ENCODE measurements around the gene TMEM131. TPM values are rescaled to one million over a fixed set of nuclear protein-coding genes. Genes with fewer than 3 reads are reported as not detected.
"Not testable (repeated sequence)": the region's sequence is repeated elsewhere in the genome, so short reads cannot be mapped to it uniquely, and the experiment has no call there.

TMEM131 gene, protein sequence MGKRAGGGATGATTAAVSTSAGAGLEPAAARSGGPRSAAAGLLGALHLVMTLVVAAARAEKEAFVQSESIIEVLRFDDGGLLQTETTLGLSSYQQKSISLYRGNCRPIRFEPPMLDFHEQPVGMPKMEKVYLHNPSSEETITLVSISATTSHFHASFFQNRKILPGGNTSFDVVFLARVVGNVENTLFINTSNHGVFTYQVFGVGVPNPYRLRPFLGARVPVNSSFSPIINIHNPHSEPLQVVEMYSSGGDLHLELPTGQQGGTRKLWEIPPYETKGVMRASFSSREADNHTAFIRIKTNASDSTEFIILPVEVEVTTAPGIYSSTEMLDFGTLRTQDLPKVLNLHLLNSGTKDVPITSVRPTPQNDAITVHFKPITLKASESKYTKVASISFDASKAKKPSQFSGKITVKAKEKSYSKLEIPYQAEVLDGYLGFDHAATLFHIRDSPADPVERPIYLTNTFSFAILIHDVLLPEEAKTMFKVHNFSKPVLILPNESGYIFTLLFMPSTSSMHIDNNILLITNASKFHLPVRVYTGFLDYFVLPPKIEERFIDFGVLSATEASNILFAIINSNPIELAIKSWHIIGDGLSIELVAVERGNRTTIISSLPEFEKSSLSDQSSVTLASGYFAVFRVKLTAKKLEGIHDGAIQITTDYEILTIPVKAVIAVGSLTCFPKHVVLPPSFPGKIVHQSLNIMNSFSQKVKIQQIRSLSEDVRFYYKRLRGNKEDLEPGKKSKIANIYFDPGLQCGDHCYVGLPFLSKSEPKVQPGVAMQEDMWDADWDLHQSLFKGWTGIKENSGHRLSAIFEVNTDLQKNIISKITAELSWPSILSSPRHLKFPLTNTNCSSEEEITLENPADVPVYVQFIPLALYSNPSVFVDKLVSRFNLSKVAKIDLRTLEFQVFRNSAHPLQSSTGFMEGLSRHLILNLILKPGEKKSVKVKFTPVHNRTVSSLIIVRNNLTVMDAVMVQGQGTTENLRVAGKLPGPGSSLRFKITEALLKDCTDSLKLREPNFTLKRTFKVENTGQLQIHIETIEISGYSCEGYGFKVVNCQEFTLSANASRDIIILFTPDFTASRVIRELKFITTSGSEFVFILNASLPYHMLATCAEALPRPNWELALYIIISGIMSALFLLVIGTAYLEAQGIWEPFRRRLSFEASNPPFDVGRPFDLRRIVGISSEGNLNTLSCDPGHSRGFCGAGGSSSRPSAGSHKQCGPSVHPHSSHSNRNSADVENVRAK (N-terminal part only)
- total RNA-seq: 10 to 100 TPM; 29.0 to 31.7 TPM

DNA sequence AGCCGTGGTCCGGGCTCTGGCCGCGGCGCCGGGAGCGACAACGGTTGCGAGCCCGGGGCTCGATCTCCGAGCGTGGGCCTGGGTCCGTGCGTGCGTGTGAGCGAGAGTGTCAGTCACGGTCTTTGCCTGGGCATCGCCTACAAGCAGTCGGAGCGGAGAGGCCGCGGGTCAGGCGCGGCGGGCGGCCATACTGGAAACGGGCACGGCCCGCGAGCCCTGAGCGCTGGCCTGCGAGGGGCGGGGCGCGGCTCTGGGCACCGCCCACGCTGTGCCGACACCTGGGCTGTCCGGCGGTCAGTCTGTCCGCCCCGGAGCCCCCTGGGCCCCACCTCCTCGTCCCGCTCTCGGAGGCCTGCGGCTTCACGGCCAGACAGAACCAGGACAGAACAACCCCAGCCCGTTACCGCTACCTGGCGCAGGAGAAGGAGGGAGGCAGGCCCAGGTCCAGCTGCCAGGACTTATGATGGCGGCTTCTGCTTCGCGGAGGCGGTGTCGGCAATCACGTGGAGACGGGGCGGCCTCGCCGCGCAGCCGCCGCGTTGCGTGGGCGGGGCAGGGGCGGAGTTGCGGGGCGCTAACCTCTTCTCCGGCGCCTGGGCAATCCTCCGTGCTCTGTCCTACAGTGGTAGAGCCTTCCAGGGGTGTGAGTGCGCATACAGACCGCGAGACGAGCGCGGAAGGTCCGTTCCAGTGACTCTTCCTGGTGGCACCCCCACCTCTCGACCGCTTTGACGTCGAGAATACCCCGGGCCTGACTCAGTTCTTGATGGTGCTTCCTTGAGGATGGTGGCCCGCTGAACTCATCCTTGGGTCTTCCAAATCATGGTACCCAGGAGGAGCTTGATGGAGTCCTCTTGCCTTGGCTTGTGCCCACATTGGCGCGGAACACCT lies at the start of gene TMEM131:
TMEM131 (minus strand) TSS at position 215 of the 891 bp plus-strand sequence. CDS start 286 bp downstream, outside the sequence.
- peak within 1 kb of the TSS; percentile 91 to 95 for H3K27ac Mint-ChIP-seq
- ATAC-seq (peak; percentile 86 to 88), DNase-seq (ENCODE audit: low spot score in 2 of 2) (peak; percentile 97 to 98)
- H3K9me3 Mint-ChIP-seq: no peaks in the 10 kb centered on the region
- H3K36me3 Mint-ChIP-seq: peaks cover 0 to 11% of the 10 kb centered on the region in 2 donors

- peaks cover 11 to 24% of the 10 kb centered on the region in 2 donors for H3K36me3 Mint-ChIP-seq
- not testable (repeated sequence) for ATAC-seq; H3K27ac Mint-ChIP-seq; DNase-seq (ENCODE audit: low spot score in 2 of 2)
- peaks cover 19 to 26% of the 10 kb centered on the region in 2 donors for H3K9me3 Mint-ChIP-seq
These were observed 49.0 kb upstream of the TMEM131 start for GRCh38 chr2:98044730-98045129.

DNA sequence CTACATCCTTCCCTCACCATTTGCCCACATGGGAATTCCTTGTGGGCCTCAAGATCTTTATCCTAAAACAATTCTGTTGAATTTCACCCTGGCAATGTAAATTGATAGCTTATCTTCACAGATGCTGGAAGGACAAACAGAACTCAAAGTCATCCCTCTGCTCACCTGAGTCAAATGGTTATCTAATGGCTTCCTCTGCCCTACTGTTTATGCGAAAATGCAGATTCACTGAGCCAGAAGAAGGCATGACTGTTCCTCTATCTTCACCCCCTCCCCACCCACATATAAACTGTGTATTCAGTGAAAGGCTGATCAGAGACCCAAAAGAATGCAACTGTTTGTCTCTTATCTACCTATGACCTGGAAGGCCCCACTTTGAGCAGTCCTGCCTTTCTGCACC lies 47.4 kb upstream of the TMEM131 start:
- Mint-ChIP-seq H3K36me3 (peaks cover 11 to 24% of the 10 kb centered on the region in 2 donors), H3K9me3 (peaks cover 19 to 26% of the 10 kb centered on the region in 2 donors), H3K27ac (no peak overlapping the region)
- DNase-seq (ENCODE audit: low spot score in 2 of 2) (no peak), ATAC-seq (no peak)

GRCh38 chr2:98040331-98040939 lies 44.7 kb upstream of the TMEM131 start:
- H3K27ac Mint-ChIP-seq: no peak overlapping the region
- DNase-seq (ENCODE audit: low spot score in 2 of 2) (no peak), ATAC-seq (no peak)
- peaks cover 19 to 21% of the 10 kb centered on the region in 2 donors for H3K9me3 Mint-ChIP-seq
- H3K36me3 Mint-ChIP-seq: peaks cover 11 to 17% of the 10 kb centered on the region in 2 donors

GRCh38 chr2:98039085-98039756 lies 43.5 kb upstream of the TMEM131 start:
- H3K36me3 Mint-ChIP-seq: peaks cover 0 to 5% of the 10 kb centered on the region in 2 donors
- H3K9me3 Mint-ChIP-seq: peaks cover 8 to 9% of the 10 kb centered on the region in 2 donors

GRCh38 chr2:98037666-98038336 lies 42.1 kb upstream of the TMEM131 start:
- Mint-ChIP-seq H3K9me3 (no peaks in the 10 kb centered on the region), H3K27ac (no peak overlapping the region), H3K36me3 (no peaks in the 10 kb centered on the region)
- no peak for ATAC-seq
- DNase-seq (ENCODE audit: low spot score in 2 of 2): no peak

More at GRCh38 chr2:98039085-98039756, 43.5 kb upstream of the TMEM131 start:
- no peak for DNase-seq (ENCODE audit: low spot score in 2 of 2)
- H3K27ac Mint-ChIP-seq: no peak overlapping the region
- ATAC-seq: no peak

DNA sequence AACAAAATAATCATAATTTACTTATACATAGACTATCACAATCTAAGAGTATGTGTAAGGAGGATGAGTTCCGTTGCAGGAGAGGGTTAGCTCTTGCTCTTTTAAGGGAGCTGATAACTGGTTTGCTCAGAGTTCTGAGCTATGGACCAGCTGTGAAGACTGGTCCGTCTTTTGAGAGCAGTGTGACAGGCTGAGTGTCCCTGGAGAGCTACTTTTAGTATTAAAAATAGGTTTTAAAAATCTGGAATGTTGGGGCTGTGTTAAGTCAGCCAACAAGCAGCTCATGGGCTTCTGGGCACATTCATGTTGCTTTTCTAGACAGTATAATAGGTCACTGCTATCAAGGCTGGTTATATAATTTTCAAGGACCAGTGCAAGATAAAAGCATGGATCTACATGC lies 41.5 kb upstream of the TMEM131 start:
- Mint-ChIP-seq H3K27ac (no peak overlapping the region), H3K36me3 (no peaks in the 10 kb centered on the region), H3K9me3 (no peaks in the 10 kb centered on the region)
- ATAC-seq (no peak), DNase-seq (ENCODE audit: low spot score in 2 of 2) (no peak)

DNA sequence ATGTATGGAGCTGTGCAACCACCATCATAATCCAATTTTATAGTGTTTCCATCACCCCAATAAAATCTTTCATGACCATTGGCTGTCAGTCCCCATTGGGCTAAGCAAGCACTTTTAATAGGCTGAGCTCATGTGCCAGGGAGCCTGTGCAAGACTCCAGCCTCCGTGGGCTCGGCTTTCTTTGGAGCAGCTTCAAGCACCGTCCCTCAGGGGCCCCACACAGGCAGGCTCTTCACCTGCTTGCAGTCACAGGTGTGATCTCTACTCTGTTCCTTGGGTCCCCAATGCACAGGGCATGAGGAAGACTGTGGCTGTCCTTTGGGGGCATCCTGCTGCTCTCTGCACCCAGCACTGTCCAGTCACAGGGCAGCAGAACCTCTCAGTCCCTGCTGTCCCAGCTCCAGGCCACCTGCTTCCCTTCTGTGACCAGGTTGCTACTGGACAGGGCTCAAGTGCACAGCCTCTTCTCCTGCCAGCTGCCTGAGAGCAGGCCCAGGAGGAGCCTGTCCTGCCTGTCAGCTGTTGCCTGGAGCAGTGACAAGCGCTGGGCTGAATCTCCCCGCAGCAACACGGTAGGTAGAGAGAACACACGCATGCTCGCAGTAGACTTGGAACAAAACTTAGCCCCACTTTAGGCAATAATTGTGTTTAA lies 40.7 kb upstream of the TMEM131 start:
- DNase-seq (ENCODE audit: low spot score in 2 of 2) (no peak), ATAC-seq (no peak)
- no peaks in the 10 kb centered on the region for H3K36me3 Mint-ChIP-seq
- no peaks in the 10 kb centered on the region for H3K9me3 Mint-ChIP-seq
- no peak overlapping the region for H3K27ac Mint-ChIP-seq

DNA sequence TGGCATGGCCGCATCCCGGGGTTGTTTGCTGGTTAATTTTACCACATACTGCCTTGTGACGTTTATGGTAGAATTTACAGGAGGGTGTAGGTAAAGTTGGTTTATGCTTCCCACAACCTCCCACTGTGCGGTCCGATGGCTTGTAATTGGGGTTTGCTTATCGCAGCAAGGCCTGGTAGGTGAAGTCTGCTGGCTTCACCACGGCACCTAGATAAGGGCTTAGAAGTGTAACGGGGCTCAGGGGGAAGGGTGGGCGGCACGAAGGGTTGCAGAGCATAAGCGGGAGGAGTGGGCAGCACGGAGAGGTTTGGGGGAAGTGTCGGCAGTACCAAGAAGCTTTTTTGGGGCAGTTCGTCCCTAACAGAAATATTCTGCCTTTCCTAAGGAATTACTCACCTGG lies 39.0 kb upstream of the TMEM131 start:
- Mint-ChIP-seq H3K27ac (no peak overlapping the region), H3K9me3 (no peaks in the 10 kb centered on the region), H3K36me3 (no peaks in the 10 kb centered on the region)
- ATAC-seq (no peak), DNase-seq (ENCODE audit: low spot score in 2 of 2) (no peak)

GRCh38 chr2:98032086-98032485 lies 36.3 kb upstream of the TMEM131 start:
- no peak for ATAC-seq
- DNase-seq (ENCODE audit: low spot score in 2 of 2): no peak
- Mint-ChIP-seq H3K9me3 (no peaks in the 10 kb centered on the region), H3K27ac (no peak overlapping the region), H3K36me3 (no peaks in the 10 kb centered on the region)

- Mint-ChIP-seq H3K9me3 (no peaks in the 10 kb centered on the region), H3K27ac (no peak overlapping the region), H3K36me3 (no peaks in the 10 kb centered on the region)
- DNase-seq (ENCODE audit: low spot score in 2 of 2) (no peak), ATAC-seq (peak; percentile 30 to 41)
These were observed 34.0 kb upstream of the TMEM131 start for GRCh38 chr2:98029718-98030222.

GRCh38 chr2:98028931-98029717 lies 33.4 kb upstream of the TMEM131 start:
- H3K9me3 Mint-ChIP-seq: no peaks in the 10 kb centered on the region
- no peak for DNase-seq (ENCODE audit: low spot score in 2 of 2)
- no peak overlapping the region for H3K27ac Mint-ChIP-seq
- no peaks in the 10 kb centered on the region for H3K36me3 Mint-ChIP-seq
- no peak for ATAC-seq

GRCh38 chr2:98028101-98028561 lies 32.4 kb upstream of the TMEM131 start:
- ATAC-seq: no peak
- H3K27ac Mint-ChIP-seq: no peak overlapping the region
- no peaks in the 10 kb centered on the region for H3K9me3 Mint-ChIP-seq
- DNase-seq (ENCODE audit: low spot score in 2 of 2): no peak
- no peaks in the 10 kb centered on the region for H3K36me3 Mint-ChIP-seq
